ENCODE measurements around the gene EPN1. TPM values are rescaled to one million over a fixed set of nuclear protein-coding genes. Genes with fewer than 3 reads are reported as not detected.

EPN1 gene
- total and polyA plus RNA-seq, 2 donors (not counting 1 experiment from before 2014, with no cell fraction given), result 47.1 to 48.6 TPM

DNA sequence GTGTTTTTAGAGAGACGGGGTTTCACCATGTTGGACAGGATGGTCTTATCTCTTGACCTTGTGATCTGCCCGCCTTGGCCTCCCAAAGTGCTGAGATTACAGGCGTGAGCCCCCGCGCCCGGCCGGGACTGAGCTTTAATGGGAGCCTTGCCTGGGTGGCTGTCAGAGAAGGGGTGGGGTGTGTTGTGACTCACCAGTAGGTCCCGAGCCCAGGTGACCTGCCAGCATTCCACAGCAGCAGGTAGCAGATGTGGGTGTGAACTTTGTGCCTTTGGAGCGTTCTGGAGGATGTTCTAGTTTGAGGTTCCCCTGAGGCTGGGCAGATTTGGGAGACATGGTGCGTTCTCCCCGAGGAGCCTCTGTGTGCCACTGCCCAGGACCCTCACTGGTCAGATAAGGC, 7.1 kb upstream of the EPN1 start:
- no peak for DNase-seq (ENCODE audit: low read depth in 2 of 2)
- TF ChIP-seq EZH2 (IDR thresholded peaks at IDR 0.05; ENCODE audit: low read length, missing control alignments) (no peak), CTCF (conservative IDR thresholded peaks at IDR 0.05 in 1 of 2, IDR thresholded peaks at IDR 0.05 in 1 of 2; ENCODE audit: low read depth in 1 of 2, low read length in 2 of 2) (no peak)
- Histone ChIP-seq H3K79me2 (ENCODE audit: control insufficient read depth, insufficient read depth, low read length) (peaks cover 79% of the 10 kb centered on the region), H3K27ac (ENCODE audit: insufficient read depth, low read length) (no peak overlapping the region), H3K4me2 (ENCODE audit: extremely low read depth, insufficient read depth, low read length) (no peak overlapping the region), H2AFZ (ENCODE audit: low read length) (no peak overlapping the region), H3K36me3 (ENCODE audit: control insufficient read depth, insufficient read depth, low read length) (peaks cover 49% of the 10 kb centered on the region), H3K4me1 (ENCODE audit: control insufficient read depth, extremely low read depth, insufficient read depth, low read length) (no peaks in the 10 kb centered on the region), H3K9me3 (ENCODE audit: control insufficient read depth, insufficient read depth, low read depth, low read length) (no peaks in the 10 kb centered on the region), H4K20me1 (ENCODE audit: control insufficient read depth, extremely low read depth, insufficient read depth, low read length) (peaks cover 4% of the 10 kb centered on the region), H3K4me3 (replicated peaks in 1 of 4; ENCODE audit: control extremely low read depth in 1 of 4, insufficient read depth in 1 of 4, low read depth in 3 of 4, low read length in 4 of 4) (no peak overlapping the region), H3K9ac (ENCODE audit: insufficient read depth, low read length) (no peak overlapping the region), H3K27me3 (ENCODE audit: control insufficient read depth, insufficient read depth, low read length) (no peaks in the 10 kb centered on the region)

- Histone ChIP-seq H3K9ac (ENCODE audit: insufficient read depth, low read length) (no peak overlapping the region), H4K20me1 (ENCODE audit: control insufficient read depth, extremely low read depth, insufficient read depth, low read length) (peaks cover 4% of the 10 kb centered on the region), H3K27me3 (ENCODE audit: control insufficient read depth, insufficient read depth, low read length) (no peaks in the 10 kb centered on the region), H3K9me3 (ENCODE audit: control insufficient read depth, insufficient read depth, low read depth, low read length) (no peaks in the 10 kb centered on the region), H3K4me3 (replicated peaks in 1 of 4; ENCODE audit: control extremely low read depth in 1 of 4, insufficient read depth in 1 of 4, low read depth in 3 of 4, low read length in 4 of 4) (no peak overlapping the region), H2AFZ (ENCODE audit: low read length) (no peak overlapping the region), H3K4me2 (ENCODE audit: extremely low read depth, insufficient read depth, low read length) (no peak overlapping the region), H3K36me3 (ENCODE audit: control insufficient read depth, insufficient read depth, low read length) (peaks cover 49% of the 10 kb centered on the region), H3K4me1 (ENCODE audit: control insufficient read depth, extremely low read depth, insufficient read depth, low read length) (no peaks in the 10 kb centered on the region), H3K79me2 (ENCODE audit: control insufficient read depth, insufficient read depth, low read length) (peaks cover 80% of the 10 kb centered on the region), H3K27ac (ENCODE audit: insufficient read depth, low read length) (no peak overlapping the region)
- no peak for TF ChIP-seq EZH2 (IDR thresholded peaks at IDR 0.05; ENCODE audit: low read length, missing control alignments)
- TF ChIP-seq CTCF (conservative IDR thresholded peaks at IDR 0.05 in 1 of 2, IDR thresholded peaks at IDR 0.05 in 1 of 2; ENCODE audit: low read depth in 1 of 2, low read length in 2 of 2), result no peak
- no peak for DNase-seq (ENCODE audit: low read depth in 2 of 2)
Observed at GRCh38 chr19:55668603-55669348, 6.2 kb upstream of the EPN1 start.

DNA sequence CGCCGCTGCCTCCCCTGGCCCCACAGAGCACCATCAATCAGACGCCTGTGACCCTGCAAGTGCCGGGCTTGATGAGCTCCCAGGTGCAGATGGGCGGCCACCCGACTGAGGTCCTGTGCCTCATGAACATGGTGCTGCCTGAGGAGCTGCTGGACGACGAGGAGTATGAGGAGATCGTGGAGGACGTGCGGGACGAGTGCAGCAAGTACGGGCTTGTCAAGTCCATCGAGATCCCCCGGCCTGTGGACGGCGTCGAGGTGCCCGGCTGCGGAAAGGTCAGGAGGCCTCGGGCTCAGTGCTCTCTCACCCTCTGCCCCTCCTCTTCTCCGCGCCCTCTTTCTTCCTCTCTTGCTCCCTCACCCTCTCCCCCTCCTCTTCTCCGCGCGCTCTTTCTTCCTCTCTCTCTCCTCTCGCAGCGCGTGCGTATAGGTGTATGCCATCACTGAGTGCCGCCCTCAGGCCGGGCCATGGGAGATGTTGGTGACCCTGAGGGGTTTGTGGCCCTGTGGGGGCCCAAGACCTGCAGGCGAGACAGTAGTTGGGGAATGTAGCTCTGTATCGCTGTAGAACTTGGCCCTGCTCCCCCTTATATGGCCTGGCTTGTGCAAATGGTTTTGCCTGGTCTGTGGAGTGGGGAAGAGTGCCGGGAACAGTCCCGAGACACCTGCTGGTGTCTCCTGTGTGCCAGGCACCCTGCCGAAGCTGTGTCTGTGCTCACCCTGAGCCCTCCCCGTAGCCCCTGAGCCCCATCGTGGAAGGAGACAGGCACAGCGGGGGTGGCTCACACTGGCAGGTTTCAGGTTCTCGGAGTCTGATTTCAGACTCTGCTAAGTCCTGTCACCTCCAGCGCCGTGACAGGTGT, 5.4 kb upstream of the EPN1 start:
- no peak for TF ChIP-seq CTCF (conservative IDR thresholded peaks at IDR 0.05 in 1 of 2, IDR thresholded peaks at IDR 0.05 in 1 of 2; ENCODE audit: low read depth in 1 of 2, low read length in 2 of 2)
- TF ChIP-seq EZH2 (IDR thresholded peaks at IDR 0.05; ENCODE audit: low read length, missing control alignments), result no peak
- H3K9me3 ChIP-seq (ENCODE audit: control insufficient read depth, insufficient read depth, low read depth, low read length), result no peaks in the 10 kb centered on the region
- H3K9ac ChIP-seq (ENCODE audit: insufficient read depth, low read length), result no peak overlapping the region
- H3K36me3 ChIP-seq (ENCODE audit: control insufficient read depth, insufficient read depth, low read length), result peaks cover 45% of the 10 kb centered on the region
- H3K79me2 ChIP-seq (ENCODE audit: control insufficient read depth, insufficient read depth, low read length), result peaks cover 73% of the 10 kb centered on the region
- H4K20me1 ChIP-seq (ENCODE audit: control insufficient read depth, extremely low read depth, insufficient read depth, low read length), result peaks cover 4% of the 10 kb centered on the region
- H3K27me3 ChIP-seq (ENCODE audit: control insufficient read depth, insufficient read depth, low read length), result no peaks in the 10 kb centered on the region
- no peak overlapping the region for H3K27ac ChIP-seq (ENCODE audit: insufficient read depth, low read length)
- H3K4me1 ChIP-seq (ENCODE audit: control insufficient read depth, extremely low read depth, insufficient read depth, low read length), result no peaks in the 10 kb centered on the region
- no peak overlapping the region for H2AFZ ChIP-seq (ENCODE audit: low read length)
- no peak for DNase-seq (ENCODE audit: low read depth in 2 of 2)
- H3K4me3 ChIP-seq (replicated peaks in 1 of 4; ENCODE audit: control extremely low read depth in 1 of 4, insufficient read depth in 1 of 4, low read depth in 3 of 4, low read length in 4 of 4), result no peak overlapping the region
- H3K4me2 ChIP-seq (ENCODE audit: extremely low read depth, insufficient read depth, low read length), result no peak overlapping the region

Measured in fibroblast of lung (primary cell).